Fibroblast of pulmonary artery (primary cell): ENCODE results near the gene DNAJC8.

ENCODE experiments used
- DNase-seq: peaks from one replicate; pipeline ENCODE4 v3.0.0-alpha.2; 2010; ENCODE audit warnings: low read depth
- H3K4me3 ChIP-seq: replicated peaks from 2 replicates; pipeline ENCODE4 v1.5.1; 2011; ENCODE audit warnings: low read depth, mild to moderate bottlenecking, control low read depth, low read length, moderate library complexity
- TF ChIP-seq, protein P1 (sequence below): IDR thresholded peaks from 2 replicates; pipeline ENCODE4 v1.5.1; 2011; ENCODE audit warnings: mild to moderate bottlenecking, control low read depth, low read length, inconsistent platforms; ENCODE audit errors: missing control alignments

Gene DNAJC8, protein sequence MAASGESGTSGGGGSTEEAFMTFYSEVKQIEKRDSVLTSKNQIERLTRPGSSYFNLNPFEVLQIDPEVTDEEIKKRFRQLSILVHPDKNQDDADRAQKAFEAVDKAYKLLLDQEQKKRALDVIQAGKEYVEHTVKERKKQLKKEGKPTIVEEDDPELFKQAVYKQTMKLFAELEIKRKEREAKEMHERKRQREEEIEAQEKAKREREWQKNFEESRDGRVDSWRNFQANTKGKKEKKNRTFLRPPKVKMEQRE

DNA sequence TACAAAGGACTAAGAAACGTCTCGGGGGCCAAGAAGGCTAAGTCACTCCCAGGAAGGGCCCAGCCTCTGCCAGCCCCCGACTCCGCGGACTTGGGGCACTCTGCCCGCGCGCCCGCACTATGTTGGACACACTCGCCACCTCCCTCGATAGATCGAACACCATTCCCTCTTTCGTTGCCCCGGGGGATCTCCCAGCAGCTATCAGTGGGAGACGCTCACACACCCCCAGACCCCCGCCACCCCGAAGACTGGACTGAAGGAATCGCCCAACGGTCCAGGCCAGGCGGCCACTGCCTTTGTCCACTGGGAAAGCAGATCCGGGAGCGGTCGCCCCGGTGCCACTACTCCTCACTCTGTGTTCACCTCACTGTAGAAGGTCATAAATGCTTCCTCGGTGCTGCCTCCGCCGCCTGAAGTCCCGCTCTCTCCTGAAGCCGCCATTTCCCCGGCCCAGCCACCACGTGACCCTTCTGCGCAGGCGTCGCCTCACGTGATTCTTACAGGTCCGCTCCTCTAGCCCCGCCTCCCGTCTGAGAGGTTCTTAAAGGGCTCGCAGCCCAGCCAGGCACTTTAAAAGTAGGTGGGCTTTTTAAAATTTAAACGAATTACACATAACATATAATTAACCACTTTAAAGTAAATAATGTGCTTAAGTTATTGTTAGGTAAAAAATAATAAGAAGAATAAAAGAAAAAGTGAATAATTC lies at the start of gene DNAJC8:
Gene DNAJC8 (minus strand): TSS at position 472 of the 706 bp plus-strand sequence. CDS start 31 bp downstream, at position 441.
- peak; percentile 94 for DNase-seq
- TF ChIP-seq, protein P1, sequence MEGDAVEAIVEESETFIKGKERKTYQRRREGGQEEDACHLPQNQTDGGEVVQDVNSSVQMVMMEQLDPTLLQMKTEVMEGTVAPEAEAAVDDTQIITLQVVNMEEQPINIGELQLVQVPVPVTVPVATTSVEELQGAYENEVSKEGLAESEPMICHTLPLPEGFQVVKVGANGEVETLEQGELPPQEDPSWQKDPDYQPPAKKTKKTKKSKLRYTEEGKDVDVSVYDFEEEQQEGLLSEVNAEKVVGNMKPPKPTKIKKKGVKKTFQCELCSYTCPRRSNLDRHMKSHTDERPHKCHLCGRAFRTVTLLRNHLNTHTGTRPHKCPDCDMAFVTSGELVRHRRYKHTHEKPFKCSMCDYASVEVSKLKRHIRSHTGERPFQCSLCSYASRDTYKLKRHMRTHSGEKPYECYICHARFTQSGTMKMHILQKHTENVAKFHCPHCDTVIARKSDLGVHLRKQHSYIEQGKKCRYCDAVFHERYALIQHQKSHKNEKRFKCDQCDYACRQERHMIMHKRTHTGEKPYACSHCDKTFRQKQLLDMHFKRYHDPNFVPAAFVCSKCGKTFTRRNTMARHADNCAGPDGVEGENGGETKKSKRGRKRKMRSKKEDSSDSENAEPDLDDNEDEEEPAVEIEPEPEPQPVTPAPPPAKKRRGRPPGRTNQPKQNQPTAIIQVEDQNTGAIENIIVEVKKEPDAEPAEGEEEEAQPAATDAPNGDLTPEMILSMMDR, result no peak
- peak within 1 kb of the TSS; percentile 100 for H3K4me3 ChIP-seq

DNA sequence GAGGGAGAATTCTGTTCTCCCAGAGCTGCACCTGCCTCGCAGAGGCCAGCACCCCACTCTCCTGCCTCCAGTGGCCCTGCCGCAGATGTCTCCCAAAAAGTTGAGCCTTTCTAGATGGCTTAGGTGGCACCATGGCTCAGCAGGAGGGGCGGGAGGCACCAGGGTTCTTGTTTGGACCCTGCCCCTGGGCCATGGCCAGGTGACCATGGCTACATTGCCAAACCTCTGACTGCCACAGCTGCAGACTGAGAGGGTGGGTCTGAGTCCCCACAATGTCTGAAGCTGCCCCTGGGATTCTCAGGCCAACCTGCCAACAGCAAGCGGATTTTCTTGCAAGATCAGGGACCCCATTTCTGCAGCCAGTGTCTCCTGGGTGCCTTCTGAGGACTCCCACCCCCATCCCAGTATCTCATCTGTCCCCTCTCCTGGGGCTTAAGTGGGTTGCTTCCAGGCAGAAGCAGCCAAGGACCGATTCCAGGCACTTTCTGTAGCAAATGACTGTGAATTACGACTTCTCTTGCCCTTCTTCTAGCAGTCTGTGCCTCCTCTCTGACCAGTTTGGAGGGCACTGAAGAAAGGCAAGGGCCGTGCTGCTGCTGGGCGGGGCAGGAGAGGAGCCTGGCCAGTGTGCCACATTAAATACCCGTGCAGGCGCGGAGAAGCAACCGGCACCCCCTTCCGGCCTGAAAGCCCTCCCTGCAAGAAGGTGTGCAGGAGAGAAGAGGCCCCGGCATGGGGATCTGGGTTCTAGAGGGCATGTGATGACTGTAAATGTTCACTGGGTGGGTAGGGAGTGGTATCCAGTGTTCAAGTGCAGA lies 49.0 kb upstream of the DNAJC8 start:
- H3K4me3 ChIP-seq, result no peak overlapping the region
- DNase-seq, result no peak
- TF ChIP-seq, protein P1, result no peak

DNA sequence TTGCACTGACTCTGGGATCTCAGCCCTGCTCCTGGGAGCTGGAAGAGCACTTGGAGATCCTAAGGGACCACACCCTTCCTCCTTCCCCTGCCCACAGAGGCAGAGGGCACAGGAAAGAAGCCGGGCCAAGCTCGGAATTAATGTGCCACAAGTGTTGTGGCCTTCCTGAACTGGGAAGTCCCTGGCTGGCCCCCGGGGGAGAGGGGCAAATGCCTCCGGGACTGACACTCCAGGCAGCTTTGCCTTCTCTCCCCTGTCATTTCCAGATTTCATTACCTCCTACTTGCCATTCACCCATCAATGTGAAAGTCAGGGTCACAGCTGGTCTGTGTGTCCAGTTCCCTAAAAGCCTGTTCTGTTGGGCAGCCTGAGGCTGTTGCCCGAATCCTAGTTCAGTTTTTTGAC lies 48.1 kb upstream of the DNAJC8 start:
- TF ChIP-seq, protein P1, result no peak
- DNase-seq, result no peak
- no peak overlapping the region for H3K4me3 ChIP-seq

DNA sequence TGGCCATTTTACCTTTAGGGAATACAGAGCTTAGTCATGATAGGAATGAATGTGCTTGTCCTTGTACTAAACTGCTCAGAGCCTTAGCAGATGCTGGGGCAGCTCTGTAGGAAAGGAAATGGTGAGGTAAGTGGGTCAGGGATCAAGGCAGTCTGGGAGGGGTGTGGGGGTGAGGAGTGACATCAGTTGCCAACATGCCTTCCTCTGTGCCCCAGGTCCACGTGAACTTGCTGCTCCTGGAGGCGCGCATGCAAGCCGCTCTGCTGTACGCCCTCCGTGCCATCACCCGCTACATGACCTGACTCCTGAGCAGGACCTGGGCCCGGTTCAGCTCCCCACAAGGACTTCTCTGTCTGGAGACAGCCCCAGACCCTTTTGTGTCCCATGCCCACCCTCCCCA lies 47.7 kb upstream of the DNAJC8 start:
- no peak overlapping the region for H3K4me3 ChIP-seq
- no peak for DNase-seq
- TF ChIP-seq, protein P1, result no peak

DNA sequence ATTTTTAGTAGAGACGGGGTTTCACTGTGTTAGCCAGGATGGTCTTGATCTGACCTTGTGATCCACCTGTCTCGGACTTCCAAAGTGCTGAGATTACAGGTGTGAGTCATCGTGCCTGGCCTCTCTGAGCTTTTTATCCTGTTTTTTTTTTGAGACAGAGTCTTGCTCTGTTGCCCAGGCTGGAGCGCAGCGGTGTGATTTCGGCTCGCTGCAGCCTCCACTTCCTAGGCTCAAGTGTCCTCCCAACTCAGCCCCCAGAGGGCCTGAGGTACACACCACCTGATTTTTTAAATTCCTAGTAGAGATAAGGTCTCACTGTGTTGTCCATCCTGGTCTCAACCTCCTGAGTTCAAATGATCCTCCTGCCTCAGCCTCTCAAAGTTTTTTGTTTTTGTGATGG lies 46.9 kb upstream of the DNAJC8 start:
- DNase-seq, result no peak

DNA sequence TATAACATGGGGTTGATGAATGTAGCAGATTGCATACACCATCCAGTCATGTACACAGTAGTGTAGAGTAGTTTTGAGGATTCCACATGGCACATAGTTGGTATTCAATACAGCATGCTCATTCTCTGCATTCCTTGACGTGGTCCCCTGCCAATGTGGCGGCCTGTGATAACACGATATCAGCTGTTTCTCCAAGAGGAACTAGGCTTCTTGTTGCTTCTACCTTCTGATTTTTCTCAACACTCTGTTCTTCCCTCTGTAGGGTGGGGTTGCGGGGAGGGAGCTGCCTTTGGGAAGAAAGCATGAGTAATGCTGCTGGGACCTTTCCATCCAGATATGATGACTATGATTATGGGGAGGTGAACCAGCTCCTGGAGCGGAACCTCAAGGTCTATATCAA lies 45.9 kb upstream of the DNAJC8 start:
- H3K4me3 ChIP-seq, result no peak overlapping the region
- TF ChIP-seq, protein P1, result no peak
- DNase-seq, result no peak

More for the DNA sequence above, 46.9 kb upstream of the DNAJC8 start:
- TF ChIP-seq, protein P1, result no peak
- no peak overlapping the region for H3K4me3 ChIP-seq
